ENCODE data around the gene TUFT1. TPM values are rescaled to one million over a fixed set of nuclear protein-coding genes. Genes with fewer than 3 reads are reported as not detected.

The TUFT1 gene
- total RNA-seq, 1 experiment from 2014 or later, result 12.3 TPM

GRCh38 chr1:151512326-151512725 is 27.8 kb upstream of the TUFT1 start:
- POLR2A ChIA-PET, result no interaction called here
- intact Hi-C loops (cut with micrococcal nuclease), result loop anchor here (2.0 to 5.0 kb wide), 2 partner anchors 54 to 70 kb away; partner anchors contain the start of gene POGZ
- Histone ChIP-seq H3K9me2 (ENCODE audit: insufficient read depth) (no peaks in the 10 kb centered on the region), H3K4me3 (replicated peaks in 1 of 2; ENCODE audit: low read depth in 1 of 2, low read length in 2 of 2) (peak overlapping the region; percentile 68 to 72), H3K79me2 (ENCODE audit: insufficient read depth, low read length) (peaks cover 37% of the 10 kb centered on the region), H4K20me1 (ENCODE audit: insufficient read depth) (no peaks in the 10 kb centered on the region), H3K4me2 (ENCODE audit: low read length) (peak overlapping the region; percentile 91), H3K36me3 (ENCODE audit: control insufficient read depth in 1 of 2, insufficient read depth in 2 of 2, low read length in 2 of 2) (no peaks in the 10 kb centered on the region), H2AFZ (ENCODE audit: low read depth, low read length, poor library complexity, severe bottlenecking) (no peak overlapping the region), H3K27ac (ENCODE audit: low read depth, low read length) (peak overlapping the region; percentile 84), H3K27me3 (ENCODE audit: insufficient read depth, low read length) (no peaks in the 10 kb centered on the region), H3K4me1 (ENCODE audit: control insufficient read depth in 1 of 2, insufficient read depth in 2 of 2, low read length in 2 of 2) (peaks cover 69 to 88% of the 10 kb centered on the region in 2 experiments), H3K9me3 (ENCODE audit: control insufficient read depth in 1 of 2, insufficient read depth in 1 of 2, low read depth in 1 of 2, low read length in 2 of 2) (no peaks in the 10 kb centered on the region), H3K9ac (ENCODE audit: low read length) (peak overlapping the region; percentile 75)
- DNase-seq (ENCODE audit: low read depth, low spot score) (no peak), ATAC-seq (no peak)
- RAD21 ChIA-PET (ENCODE audit: low non-redundant PET in 1 of 2, low total read pairs in 2 of 2, uncharacterized antibody in 2 of 2, unreplicated experiment in 2 of 2), result no interaction called here
- CTCF ChIA-PET, result interaction anchor here (1.9 kb wide), 1 partner anchor 27 kb away, joined by 4 read pairs; the partner anchor contains the start of gene TUFT1
- BruUV-seq (replicated peaks), result no TSS peak
- TF ChIP-seq EZH2phosphoT487 (IDR thresholded peaks at IDR 0.05; ENCODE audit: borderline replicate concordance), result no peak
- TF ChIP-seq SRF (IDR thresholded peaks at IDR 0.05; ENCODE audit: low read depth), result no peak
- no peak for TF ChIP-seq EZH2 (IDR thresholded peaks at IDR 0.05)
- TF ChIP-seq EGR1 (IDR thresholded peaks at IDR 0.05; ENCODE audit: low read depth), result no peak
- TF ChIP-seq CEBPB (IDR thresholded peaks at IDR 0.05; ENCODE audit: low read depth), result no peak
- TF ChIP-seq SP1 (IDR thresholded peaks at IDR 0.05; ENCODE audit: low read depth), result no peak
- TF ChIP-seq ZFX (IDR thresholded peaks at IDR 0.05), result no peak
- TF ChIP-seq ELF1 (IDR thresholded peaks at IDR 0.05; ENCODE audit: borderline replicate concordance, low read depth), result no peak
- TF ChIP-seq REST (IDR thresholded peaks at IDR 0.05; ENCODE audit: low read depth), result no peak
- no peak for TF ChIP-seq POLR2A (IDR thresholded peaks at IDR 0.05; ENCODE audit: borderline replicate concordance, extremely low read depth, insufficient read depth, insufficient read length)
- no peak for TF ChIP-seq FOSL1 (IDR thresholded peaks at IDR 0.05; ENCODE audit: low read depth)
- TF ChIP-seq POLR2AphosphoS5 (IDR thresholded peaks at IDR 0.05; ENCODE audit: low read depth, low read length), result no peak
- no peak for TF ChIP-seq TCF7L2 (IDR thresholded peaks at IDR 0.05; ENCODE audit: borderline replicate concordance, extremely low read depth, insufficient read depth, insufficient read length)
- no peak for TF ChIP-seq CTCF (IDR thresholded peaks at IDR 0.05 in 2 of 3, conservative IDR thresholded peaks at IDR 0.05 in 1 of 3; ENCODE audit: borderline replicate concordance in 1 of 3, insufficient read depth in 1 of 3, low read depth in 2 of 3, low read length in 2 of 3)
